Mesothelial cell of epicardium (in vitro differentiated cells): Measurements from ENCODE around the gene TMTC2. TPM values are rescaled to one million over a fixed set of nuclear protein-coding genes. Genes with fewer than 3 reads are reported as not detected.

Source experiments
- DNase-seq, 2 experiments: peaks; one replicate each; pipeline ENCODE4 v3.0.0; 2021; ENCODE audit warnings: low spot score in 2 of 2; ENCODE audit not compliant: unreplicated experiment in 2 of 2
- H3K27ac Mint-ChIP-seq: 2 replicates; pipeline ENCODE4 v1.8.0; 2021; ENCODE audit warnings: mixed read lengths
- H3K27me3 Mint-ChIP-seq: 2 replicates; pipeline ENCODE4 v1.8.0; 2021; ENCODE audit warnings: low read depth, mixed read lengths
- H3K36me3 Mint-ChIP-seq: 2 replicates; pipeline ENCODE4 v1.8.0; 2021; ENCODE audit warnings: mixed read lengths
- H3K4me1 Mint-ChIP-seq: 2 replicates; pipeline ENCODE4 v1.8.0; 2021; ENCODE audit warnings: mixed read lengths
- H3K4me3 Mint-ChIP-seq: 2 replicates; pipeline ENCODE4 v1.8.0; 2021; ENCODE audit warnings: mild to moderate bottlenecking, moderate library complexity, mixed read lengths
- H3K9me3 Mint-ChIP-seq: 2 replicates; pipeline ENCODE4 v1.8.0; 2021; ENCODE audit warnings: mixed read lengths
- total RNA-seq: library from RNA; stranded (reverse); gene quantifications from 3 replicates; pipeline ENCODE4 v1.2.1, GENCODE V29; 2021
- TF ChIP-seq, protein P1 (sequence below): fragments of 200-600 bp; sonication (generic); IDR thresholded peaks from one replicate; pipeline ENCODE4 v1.5.0; 2021; ENCODE audit warnings: antibody characterized with exemption; ENCODE audit not compliant: unreplicated experiment

The TMTC2 gene
- total RNA-seq, 1 donor from 2014 or later, result 38.3 TPM

DNA sequence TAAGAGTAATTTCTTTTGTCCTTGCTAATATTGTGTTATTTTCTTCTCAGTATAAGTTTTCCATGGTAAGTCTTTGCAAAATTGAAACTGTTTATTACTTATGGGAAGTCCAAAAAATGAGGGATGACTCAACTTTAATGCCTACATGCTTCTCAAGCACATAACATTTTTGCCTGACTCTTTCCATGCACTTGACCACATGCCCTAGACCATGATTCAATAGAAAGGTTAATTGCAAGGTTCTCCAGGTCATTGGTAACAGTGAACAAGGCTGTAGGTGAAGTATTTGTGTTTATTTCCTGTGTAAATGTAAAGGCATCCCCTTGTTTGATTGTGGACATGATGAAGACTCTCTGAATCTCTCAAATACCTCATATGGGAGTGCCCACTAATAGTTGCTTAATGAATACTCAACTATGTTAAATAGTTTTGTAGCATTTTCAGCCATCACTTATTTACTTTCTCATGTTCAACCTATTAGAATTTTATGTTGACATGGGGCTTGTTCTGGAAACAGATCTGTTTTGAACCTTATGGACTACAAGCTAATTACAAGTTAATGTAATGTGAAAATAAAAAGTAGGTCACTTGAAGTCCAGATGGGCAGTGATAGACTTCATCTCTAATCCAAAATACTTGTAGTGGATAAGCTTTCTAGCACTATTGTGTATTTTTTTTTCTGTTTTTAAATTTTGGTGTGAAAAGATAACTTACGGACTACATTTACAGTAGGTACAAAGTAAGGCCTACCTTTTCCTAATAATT is 131.7 kb downstream of the TMTC2 start:
- no peak for DNase-seq
- Mint-ChIP-seq H3K4me1 (no peaks in the 10 kb centered on the region), H3K9me3 (peaks cover 3% of the 10 kb centered on the region), H3K36me3 (peaks cover 14% of the 10 kb centered on the region), H3K4me3 (no peak overlapping the region), H3K27ac (no peak overlapping the region), H3K27me3 (no peaks in the 10 kb centered on the region)
- TF ChIP-seq, protein P1, sequence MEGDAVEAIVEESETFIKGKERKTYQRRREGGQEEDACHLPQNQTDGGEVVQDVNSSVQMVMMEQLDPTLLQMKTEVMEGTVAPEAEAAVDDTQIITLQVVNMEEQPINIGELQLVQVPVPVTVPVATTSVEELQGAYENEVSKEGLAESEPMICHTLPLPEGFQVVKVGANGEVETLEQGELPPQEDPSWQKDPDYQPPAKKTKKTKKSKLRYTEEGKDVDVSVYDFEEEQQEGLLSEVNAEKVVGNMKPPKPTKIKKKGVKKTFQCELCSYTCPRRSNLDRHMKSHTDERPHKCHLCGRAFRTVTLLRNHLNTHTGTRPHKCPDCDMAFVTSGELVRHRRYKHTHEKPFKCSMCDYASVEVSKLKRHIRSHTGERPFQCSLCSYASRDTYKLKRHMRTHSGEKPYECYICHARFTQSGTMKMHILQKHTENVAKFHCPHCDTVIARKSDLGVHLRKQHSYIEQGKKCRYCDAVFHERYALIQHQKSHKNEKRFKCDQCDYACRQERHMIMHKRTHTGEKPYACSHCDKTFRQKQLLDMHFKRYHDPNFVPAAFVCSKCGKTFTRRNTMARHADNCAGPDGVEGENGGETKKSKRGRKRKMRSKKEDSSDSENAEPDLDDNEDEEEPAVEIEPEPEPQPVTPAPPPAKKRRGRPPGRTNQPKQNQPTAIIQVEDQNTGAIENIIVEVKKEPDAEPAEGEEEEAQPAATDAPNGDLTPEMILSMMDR, result no peak

DNA sequence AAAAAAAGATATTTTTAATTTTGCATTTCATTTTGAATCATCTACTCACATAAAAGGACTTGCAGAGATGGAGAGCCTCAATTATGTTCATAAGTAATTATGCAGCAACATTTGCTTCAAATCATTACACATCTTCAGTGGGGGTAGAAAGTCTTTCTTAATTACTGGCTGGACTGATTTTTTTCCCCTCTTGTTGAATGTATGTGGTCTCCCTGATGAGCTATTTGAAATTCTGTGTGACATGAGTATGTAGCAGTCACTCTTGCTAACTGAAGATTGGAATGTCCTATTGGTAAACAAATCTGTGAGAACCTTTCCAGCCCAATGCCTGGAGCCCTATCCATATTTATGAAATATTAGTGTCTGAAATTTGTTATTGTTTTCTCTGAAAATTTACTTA is 139.8 kb downstream of the TMTC2 start:
- no peaks in the 10 kb centered on the region for H3K4me1 Mint-ChIP-seq
- H3K27me3 Mint-ChIP-seq, result no peaks in the 10 kb centered on the region
- no peak overlapping the region for H3K27ac Mint-ChIP-seq

DNA sequence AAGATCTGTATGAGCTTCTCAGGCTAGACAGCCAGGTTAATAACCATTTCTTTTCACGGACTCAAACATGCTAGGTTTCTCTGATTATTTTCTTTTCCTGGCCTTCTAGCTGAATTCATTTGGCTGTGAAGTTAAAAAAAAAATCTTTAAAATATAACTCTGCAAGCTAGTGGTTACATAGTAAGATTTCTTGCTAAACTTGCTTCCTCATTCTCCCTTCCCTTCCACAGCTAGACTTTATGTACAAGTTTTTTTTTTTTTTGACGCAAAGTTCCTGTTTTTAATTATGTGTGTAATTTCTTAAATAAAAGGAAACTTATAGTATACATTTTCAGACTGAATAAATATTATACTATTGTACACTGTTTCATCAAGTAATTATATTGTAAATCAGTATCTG is 145.4 kb downstream of the TMTC2 start:
- H3K36me3 Mint-ChIP-seq, result no peaks in the 10 kb centered on the region
- TF ChIP-seq, protein P1, result no peak
- no peaks in the 10 kb centered on the region for H3K9me3 Mint-ChIP-seq
- no peaks in the 10 kb centered on the region for H3K27me3 Mint-ChIP-seq
- peaks cover 6% of the 10 kb centered on the region for H3K4me1 Mint-ChIP-seq
- no peak for DNase-seq
- H3K4me3 Mint-ChIP-seq, result no peak overlapping the region
- no peak overlapping the region for H3K27ac Mint-ChIP-seq

More for the DNA sequence above, 139.8 kb downstream of the TMTC2 start:
- Mint-ChIP-seq H3K9me3 (no peaks in the 10 kb centered on the region), H3K4me3 (no peak overlapping the region), H3K36me3 (peaks cover 7% of the 10 kb centered on the region)
- no peak for DNase-seq
- TF ChIP-seq, protein P1, result no peak

GRCh38 chr12:82832981-82833380 is 146.3 kb downstream of the TMTC2 start:
- TF ChIP-seq, protein P1, result no peak
- Mint-ChIP-seq H3K4me3 (no peak overlapping the region), H3K27ac (no peak overlapping the region), H3K27me3 (no peaks in the 10 kb centered on the region), H3K36me3 (no peaks in the 10 kb centered on the region), H3K4me1 (peaks cover 6% of the 10 kb centered on the region), H3K9me3 (no peaks in the 10 kb centered on the region)
- DNase-seq, result no peak

DNA sequence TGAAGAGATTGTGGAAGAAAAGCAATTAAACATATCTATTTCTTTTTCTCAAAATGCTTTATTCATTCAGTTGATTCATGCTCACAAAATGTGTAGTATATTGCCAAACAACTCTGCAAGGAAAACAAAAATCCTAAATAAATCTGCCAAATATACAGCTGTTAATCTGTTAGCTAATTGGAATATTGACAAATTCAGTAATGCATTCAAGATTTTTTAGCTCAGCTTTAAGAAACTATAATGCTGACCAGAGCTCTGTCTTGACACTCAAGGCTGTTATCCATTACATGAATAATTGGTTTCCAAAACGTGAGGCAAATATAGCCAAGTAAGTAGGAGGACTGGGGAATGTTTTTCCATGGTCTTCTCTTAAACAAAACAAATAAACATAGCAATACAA is 146.8 kb downstream of the TMTC2 start:
- H3K27me3 Mint-ChIP-seq, result no peaks in the 10 kb centered on the region

More for the DNA sequence above, 146.8 kb downstream of the TMTC2 start:
- TF ChIP-seq, protein P1, result no peak
- Mint-ChIP-seq H3K27ac (no peak overlapping the region), H3K9me3 (no peaks in the 10 kb centered on the region), H3K36me3 (no peaks in the 10 kb centered on the region), H3K4me3 (no peak overlapping the region), H3K4me1 (peaks cover 10% of the 10 kb centered on the region)
- DNase-seq, result no peak
